Measurements from ENCODE around the gene RUNX3. TPM values are rescaled to one million over a fixed set of nuclear protein-coding genes. Genes with fewer than 3 reads are reported as not detected.

RUNX3 gene
- total and polyA plus RNA-seq, 2 donors (not counting 1 experiment from before 2014, with no cell fraction given): 0.48 to 0.66 TPM

- TF ChIP-seq CTCF (conservative IDR thresholded peaks at IDR 0.05 in 1 of 2, IDR thresholded peaks at IDR 0.05 in 1 of 2; ENCODE audit: low read depth in 1 of 2, low read length in 2 of 2): no peak
- no peak for TF ChIP-seq EZH2 (IDR thresholded peaks at IDR 0.05; ENCODE audit: low read length, missing control alignments)
- no peak overlapping the region for H3K9ac ChIP-seq (ENCODE audit: insufficient read depth, low read length)
- H3K36me3 ChIP-seq (ENCODE audit: control insufficient read depth, insufficient read depth, low read length): no peaks in the 10 kb centered on the region
- H3K79me2 ChIP-seq (ENCODE audit: control insufficient read depth, insufficient read depth, low read length): no peaks in the 10 kb centered on the region
- H3K9me3 ChIP-seq (ENCODE audit: control insufficient read depth, insufficient read depth, low read depth, low read length): no peaks in the 10 kb centered on the region
- H4K20me1 ChIP-seq (ENCODE audit: control insufficient read depth, extremely low read depth, insufficient read depth, low read length): no peaks in the 10 kb centered on the region
- H2AFZ ChIP-seq (ENCODE audit: low read length): no peak overlapping the region
- H3K27me3 ChIP-seq (ENCODE audit: control insufficient read depth, insufficient read depth, low read length): peaks cover 16% of the 10 kb centered on the region
- no peak overlapping the region for H3K4me2 ChIP-seq (ENCODE audit: extremely low read depth, insufficient read depth, low read length)
- H3K27ac ChIP-seq (ENCODE audit: insufficient read depth, low read length): no peak overlapping the region
- no peaks in the 10 kb centered on the region for H3K4me1 ChIP-seq (ENCODE audit: control insufficient read depth, extremely low read depth, insufficient read depth, low read length)
- no peak overlapping the region for H3K4me3 ChIP-seq (replicated peaks in 1 of 4; ENCODE audit: control extremely low read depth in 1 of 4, insufficient read depth in 1 of 4, low read depth in 3 of 4, low read length in 4 of 4)
- DNase-seq (ENCODE audit: low read depth in 2 of 2): no peak
Measured at GRCh38 chr1:24864370-24864777, 65.7 kb downstream of the RUNX3 start.

- peaks cover 16% of the 10 kb centered on the region for H3K27me3 ChIP-seq (ENCODE audit: control insufficient read depth, insufficient read depth, low read length)
- no peaks in the 10 kb centered on the region for H3K79me2 ChIP-seq (ENCODE audit: control insufficient read depth, insufficient read depth, low read length)
- no peak overlapping the region for H2AFZ ChIP-seq (ENCODE audit: low read length)
- H4K20me1 ChIP-seq (ENCODE audit: control insufficient read depth, extremely low read depth, insufficient read depth, low read length): no peaks in the 10 kb centered on the region
- no peak overlapping the region for H3K4me2 ChIP-seq (ENCODE audit: extremely low read depth, insufficient read depth, low read length)
- H3K9me3 ChIP-seq (ENCODE audit: control insufficient read depth, insufficient read depth, low read depth, low read length): no peaks in the 10 kb centered on the region
- DNase-seq (ENCODE audit: low read depth in 2 of 2): no peak
- no peak overlapping the region for H3K4me3 ChIP-seq (replicated peaks in 1 of 4; ENCODE audit: control extremely low read depth in 1 of 4, insufficient read depth in 1 of 4, low read depth in 3 of 4, low read length in 4 of 4)
- no peak overlapping the region for H3K9ac ChIP-seq (ENCODE audit: insufficient read depth, low read length)
- no peaks in the 10 kb centered on the region for H3K4me1 ChIP-seq (ENCODE audit: control insufficient read depth, extremely low read depth, insufficient read depth, low read length)
- H3K27ac ChIP-seq (ENCODE audit: insufficient read depth, low read length): no peak overlapping the region
- TF ChIP-seq CTCF (conservative IDR thresholded peaks at IDR 0.05 in 1 of 2, IDR thresholded peaks at IDR 0.05 in 1 of 2; ENCODE audit: low read depth in 1 of 2, low read length in 2 of 2): no peak
- no peak for TF ChIP-seq EZH2 (IDR thresholded peaks at IDR 0.05; ENCODE audit: low read length, missing control alignments)
- H3K36me3 ChIP-seq (ENCODE audit: control insufficient read depth, insufficient read depth, low read length): no peaks in the 10 kb centered on the region
Measured at GRCh38 chr1:24862775-24863483, 67.1 kb downstream of the RUNX3 start.

- Histone ChIP-seq H4K20me1 (ENCODE audit: control insufficient read depth, extremely low read depth, insufficient read depth, low read length) (no peaks in the 10 kb centered on the region), H3K27me3 (ENCODE audit: control insufficient read depth, insufficient read depth, low read length) (peaks cover 14% of the 10 kb centered on the region), H3K27ac (ENCODE audit: insufficient read depth, low read length) (no peak overlapping the region), H3K79me2 (ENCODE audit: control insufficient read depth, insufficient read depth, low read length) (no peaks in the 10 kb centered on the region), H3K9me3 (ENCODE audit: control insufficient read depth, insufficient read depth, low read depth, low read length) (no peaks in the 10 kb centered on the region), H2AFZ (ENCODE audit: low read length) (no peak overlapping the region), H3K4me1 (ENCODE audit: control insufficient read depth, extremely low read depth, insufficient read depth, low read length) (no peaks in the 10 kb centered on the region), H3K36me3 (ENCODE audit: control insufficient read depth, insufficient read depth, low read length) (no peaks in the 10 kb centered on the region), H3K9ac (ENCODE audit: insufficient read depth, low read length) (no peak overlapping the region), H3K4me2 (ENCODE audit: extremely low read depth, insufficient read depth, low read length) (no peak overlapping the region), H3K4me3 (replicated peaks in 1 of 4; ENCODE audit: control extremely low read depth in 1 of 4, insufficient read depth in 1 of 4, low read depth in 3 of 4, low read length in 4 of 4) (no peak overlapping the region)
- peak in 1 of 2 donors; percentile 3 for TF ChIP-seq CTCF (conservative IDR thresholded peaks at IDR 0.05 in 1 of 2, IDR thresholded peaks at IDR 0.05 in 1 of 2; ENCODE audit: low read depth in 1 of 2, low read length in 2 of 2)
- no peak for TF ChIP-seq EZH2 (IDR thresholded peaks at IDR 0.05; ENCODE audit: low read length, missing control alignments)
- DNase-seq (ENCODE audit: low read depth in 2 of 2): peak in 1 of 2 donors; percentile 22
Measured at GRCh38 chr1:24861821-24862727, 68.0 kb downstream of the RUNX3 start.

Measured in fibroblast of lung (primary cell).